K562 (cell line): ENCODE measurements around the gene SNX30. TPM values are rescaled to one million over a fixed set of nuclear protein-coding genes. Genes with fewer than 3 reads are reported as not detected.

Experiments used
- CBX2 ChIP-seq: fragments of 200-600 bp; sonication (generic); IDR thresholded peaks from one replicate; pipeline ENCODE4 v1.6.1; 2012; ENCODE audit warnings: mild to moderate bottlenecking, low read length, inconsistent platforms; ENCODE audit not compliant: insufficient read depth, poor library complexity, severe bottlenecking
- CREB3L1 ChIP-seq: fragments of 450-650 bp; IDR thresholded peaks from 2 replicates; pipeline ENCODE4 v1.6.1; 2014; ENCODE audit warnings: low read depth, mild to moderate bottlenecking, moderate library complexity, borderline replicate concordance
- DLX4 ChIP-seq: fragments of 250-450 bp; sonication (Bioruptor Pico); IDR thresholded peaks from 2 replicates; pipeline ENCODE4 v1.6.1; 2021; ENCODE audit warnings: mild to moderate bottlenecking
- HCFC1 ChIP-seq: IDR thresholded peaks from 2 replicates; pipeline ENCODE4 v1.6.1; 2012; ENCODE audit warnings: low read depth, low read length, improper control_type of control experiment
- HDAC2 ChIP-seq: fragments of 450-650 bp; IDR thresholded peaks from 2 replicates; pipeline ENCODE4 v1.6.1; 2016; ENCODE audit warnings: mild to moderate bottlenecking
- HOXB6 ChIP-seq: fragments of 250-450 bp; sonication (Bioruptor Pico); IDR thresholded peaks from 2 replicates; pipeline ENCODE4 v1.5.1; 2022; ENCODE audit warnings: mild to moderate bottlenecking, borderline replicate concordance
- MCM3 ChIP-seq: fragments of 450-650 bp; IDR thresholded peaks from 2 replicates; pipeline ENCODE4 v1.6.1; 2016
- MCM7 ChIP-seq, 2 experiments: fragments of 450-650 bp; IDR thresholded peaks; 2 replicates each; pipeline ENCODE4 v1.6.1; 2016 to 2018
- NCOA4 ChIP-seq: fragments of 450-650 bp; IDR thresholded peaks from 2 replicates; pipeline ENCODE4 v1.6.1; 2018; ENCODE audit warnings: mild to moderate bottlenecking; ENCODE audit not compliant: partially characterized antibody
- RBM14 ChIP-seq: fragments of 200-400 bp; formaldehyde crosslinking; IDR thresholded peaks from 2 replicates; pipeline ENCODE4 v1.6.1; 2018; ENCODE audit warnings: low read depth, mild to moderate bottlenecking, low read length, moderate library complexity, borderline replicate concordance; ENCODE audit not compliant: insufficient read depth
- STAT5A ChIP-seq: IDR thresholded peaks from 2 replicates; pipeline ENCODE4 v1.6.1; 2012; ENCODE audit warnings: low read length, inconsistent platforms, borderline replicate concordance
- TAL1 ChIP-seq: fragments of 450-650 bp; IDR thresholded peaks from 2 replicates; pipeline ENCODE4 v1.6.1; 2016; ENCODE audit warnings: mild to moderate bottlenecking
- XRCC5 ChIP-seq: fragments of 200-400 bp; formaldehyde crosslinking; IDR thresholded peaks from 2 replicates; pipeline ENCODE4 v1.6.1; 2017; ENCODE audit warnings: low read depth, mild to moderate bottlenecking, low read length
- ZHX1 ChIP-seq: fragments of 150-350 bp; conservative IDR thresholded peaks from 2 replicates; pipeline ENCODE4 v1.6.1; 2014; ENCODE audit warnings: low read length
- ZNF165 ChIP-seq: fragments of 250-450 bp; sonication (Bioruptor Pico); IDR thresholded peaks from 2 replicates; pipeline ENCODE4 v1.4.0; 2020; ENCODE audit warnings: borderline replicate concordance
- ZNF212 ChIP-seq: fragments of 450-650 bp; formaldehyde crosslinking; IDR thresholded peaks from 2 replicates; pipeline ENCODE4 v1.4.0; 2020; ENCODE audit warnings: mild to moderate bottlenecking
- ZNF57 ChIP-seq: fragments of 450-650 bp; formaldehyde crosslinking; IDR thresholded peaks from 2 replicates; pipeline ENCODE4 v1.4.0; 2020; ENCODE audit warnings: mild to moderate bottlenecking, moderate library complexity
- ZNF586 ChIP-seq: fragments of 450-650 bp; formaldehyde crosslinking; conservative IDR thresholded peaks from 2 replicates; pipeline ENCODE4 v1.4.0; 2020; ENCODE audit warnings: mild to moderate bottlenecking, moderate library complexity
- ZNF785 ChIP-seq: fragments of 250-450 bp; sonication (Bioruptor Pico); IDR thresholded peaks from 2 replicates; pipeline ENCODE4 v1.4.0; 2020; ENCODE audit warnings: mild to moderate bottlenecking
- polyA plus RNA-seq, 8 experiments: library from polyadenylated mRNA; depleted of rRNA in 4 of 8; stranded (reverse) in 5 of 8; unstranded in 3 of 8; fragments of >200 nt; fragmentation: Nextera tagmentation in 2 of 8; fragmentation: Illumina TruSeq in 1 of 8; extraction: Ambion mirVana in 2 of 8; extraction: Trizol in 1 of 8; gene quantifications; 2 replicates each; pipeline versions ENCODE4 v1.2.1 to v1.2.3, GENCODE V29; 2011 to 2014; ENCODE audit warnings: inconsistent platforms in 1 of 8, missing spikeins in 1 of 8
- total RNA-seq, 7 experiments: library from RNA; depleted of rRNA in 6 of 7; stranded (reverse); fragments of >200 nt in 6 of 7; fragmentation: Illumina TruSeq in 2 of 7; extraction: Trizol in 2 of 7; gene quantifications; 2 replicates each; pipeline versions ENCODE4 v1.2.1 to v1.2.3, GENCODE V29; 2011 to 2021; ENCODE audit warnings: low replicate concordance in 1 of 7
- TF ChIP-seq, protein P1 (sequence below): fragments of 450-650 bp; conservative IDR thresholded peaks from 2 replicates; pipeline ENCODE4 v1.6.1; 2016; ENCODE audit warnings: missing genetic modification characterization, low read depth, mild to moderate bottlenecking, control low read depth, missing compliant biosample characterization
- TF ChIP-seq, protein P2 (sequence below): sonication (generic); formaldehyde crosslinking; IDR thresholded peaks from 2 replicates; pipeline ENCODE4 v1.8.1; 2023; ENCODE audit warnings: mild to moderate bottlenecking, missing genetic modification reagents, moderate library complexity

SNX30 gene
- total and polyA plus RNA-seq, 9 of the 15 experiments (the other 6 are each of a cell fraction or from before 2014, with no cell fraction given): 0.76 to 5.9 (median 3.3) TPM

DNA sequence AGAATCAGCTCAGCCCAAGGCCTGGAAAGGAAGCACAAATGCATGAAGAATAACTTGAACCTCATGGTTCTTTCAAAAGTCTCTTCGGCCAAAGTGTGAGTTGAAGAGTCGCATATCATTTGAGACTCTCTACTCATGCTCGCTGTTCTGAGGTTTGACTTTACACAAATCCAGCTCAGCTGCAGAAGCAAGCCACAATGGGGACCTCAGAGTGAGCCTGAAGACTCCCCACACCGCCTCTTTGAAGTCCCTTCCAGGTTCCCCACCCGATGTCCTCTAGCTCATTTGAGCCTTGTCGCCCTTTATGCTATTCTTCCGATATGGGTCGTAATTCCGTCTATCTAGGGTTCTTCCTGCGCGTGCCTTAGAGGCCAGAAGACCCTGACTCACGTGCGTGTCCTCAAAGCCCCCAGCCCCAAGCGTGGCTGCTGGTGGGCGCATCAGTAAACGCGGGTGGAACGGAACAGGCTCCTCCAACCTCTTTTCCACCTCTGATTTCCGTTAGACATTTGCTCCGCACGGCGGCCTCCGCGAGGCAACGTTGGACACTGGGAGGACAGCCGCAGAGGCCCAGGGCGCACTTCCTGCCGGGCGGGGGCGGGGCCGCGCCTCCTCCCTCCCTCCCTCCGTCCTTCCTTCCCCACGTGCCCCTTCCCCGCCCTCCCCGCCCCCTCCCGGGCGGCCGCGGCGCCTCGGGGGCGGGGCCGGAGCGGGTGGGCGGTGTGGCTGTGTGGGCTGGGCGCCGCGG lies at the start of gene SNX30 (continued):
- TF ChIP-seq RBM14 (no peak), ZNF57 (CRISPR knock-in tag) (no peak), HDAC2 (peak; percentile 70; the same call in 1 of the 2 replicates), MCM7 (IDR thresholded peaks at IDR 0.05) (no peak), CBX2 (no peak), ZNF212 (CRISPR knock-in tag) (no peak), MCM3 (no peak), DLX4 (no peak), CREB3L1 (0 out of 2 replicates have a peak, but pooled peaks have one; percentile 62), ZNF785 (no peak), XRCC5 (no peak; the same call in 1 of the 2 replicates), HCFC1 (peak; percentile 45; the same call in 1 of the 2 replicates), ZNF586 (CRISPR knock-in tag) (no peak), ZHX1 (no peak), ZNF165 (CRISPR knock-in tag) (no peak), STAT5A (no peak; the same call in 1 of the 2 replicates), HOXB6 (CRISPR knock-in tag) (no peak), NCOA4 (no peak), TAL1 (no peak)
- TF ChIP-seq, protein P1, sequence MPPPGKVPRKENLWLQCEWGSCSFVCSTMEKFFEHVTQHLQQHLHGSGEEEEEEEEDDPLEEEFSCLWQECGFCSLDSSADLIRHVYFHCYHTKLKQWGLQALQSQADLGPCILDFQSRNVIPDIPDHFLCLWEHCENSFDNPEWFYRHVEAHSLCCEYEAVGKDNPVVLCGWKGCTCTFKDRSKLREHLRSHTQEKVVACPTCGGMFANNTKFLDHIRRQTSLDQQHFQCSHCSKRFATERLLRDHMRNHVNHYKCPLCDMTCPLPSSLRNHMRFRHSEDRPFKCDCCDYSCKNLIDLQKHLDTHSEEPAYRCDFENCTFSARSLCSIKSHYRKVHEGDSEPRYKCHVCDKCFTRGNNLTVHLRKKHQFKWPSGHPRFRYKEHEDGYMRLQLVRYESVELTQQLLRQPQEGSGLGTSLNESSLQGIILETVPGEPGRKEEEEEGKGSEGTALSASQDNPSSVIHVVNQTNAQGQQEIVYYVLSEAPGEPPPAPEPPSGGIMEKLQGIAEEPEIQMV (tag): no peak
- TF ChIP-seq, protein P2, sequence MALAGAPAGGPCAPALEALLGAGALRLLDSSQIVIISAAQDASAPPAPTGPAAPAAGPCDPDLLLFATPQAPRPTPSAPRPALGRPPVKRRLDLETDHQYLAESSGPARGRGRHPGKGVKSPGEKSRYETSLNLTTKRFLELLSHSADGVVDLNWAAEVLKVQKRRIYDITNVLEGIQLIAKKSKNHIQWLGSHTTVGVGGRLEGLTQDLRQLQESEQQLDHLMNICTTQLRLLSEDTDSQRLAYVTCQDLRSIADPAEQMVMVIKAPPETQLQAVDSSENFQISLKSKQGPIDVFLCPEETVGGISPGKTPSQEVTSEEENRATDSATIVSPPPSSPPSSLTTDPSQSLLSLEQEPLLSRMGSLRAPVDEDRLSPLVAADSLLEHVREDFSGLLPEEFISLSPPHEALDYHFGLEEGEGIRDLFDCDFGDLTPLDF (CRISPR knock-in tag): no peak
